NCI-H82 treated with DMSO at 0.1 percent for 48 hours (cell line): ENCODE results near the gene CXXC4.
A peak's percentile ranks its signal among the peaks of the same experiment; 100 is the strongest.

Experiments used
- DNase-seq: peaks from one replicate; lab custom pipeline; 2025; ENCODE audit not compliant: unreplicated experiment; lab: John Stamatoyannopoulos, UW

CXXC4 gene

GRCh38 chr4:104494822-104495559, at the start of gene CXXC4:
Gene CXXC4, minus strand, starts transcription at chr4:104494894. Its CDS starts 3,092 bp downstream, at chr4:104491802.
- peak; percentile 74 for DNase-seq

- DNase-seq = no peak
These were observed 38.5 kb upstream of the CXXC4 start for GRCh38 chr4:104533156-104533555.

GRCh38 chr4:104532677-104533076, 38.0 kb upstream of the CXXC4 start:
- no peak for DNase-seq

- DNase-seq = no peak
These were observed 36.7 kb upstream of the CXXC4 start for GRCh38 chr4:104531390-104531789.

- no peak for DNase-seq
These were observed 35.7 kb upstream of the CXXC4 start for GRCh38 chr4:104530426-104530825.

- DNase-seq = no peak
These were observed 29.9 kb upstream of the CXXC4 start for GRCh38 chr4:104524591-104524990.

- no peak for DNase-seq
These were observed 29.3 kb upstream of the CXXC4 start for GRCh38 chr4:104524026-104524425.

- no peak for DNase-seq
These were observed 24.9 kb upstream of the CXXC4 start for GRCh38 chr4:104519588-104519987.

GRCh38 chr4:104516884-104517283, 22.2 kb upstream of the CXXC4 start:
- DNase-seq = no peak

- DNase-seq = no peak
These were observed 13.5 kb upstream of the CXXC4 start for GRCh38 chr4:104508224-104508623.

GRCh38 chr4:104507112-104507511, 12.4 kb upstream of the CXXC4 start:
- no peak for DNase-seq

GRCh38 chr4:104504536-104504935, 9.8 kb upstream of the CXXC4 start:
- no peak for DNase-seq

- no peak for DNase-seq
These were observed 7.8 kb upstream of the CXXC4 start for GRCh38 chr4:104502471-104502870.

- DNase-seq = no peak
These were observed 6.6 kb upstream of the CXXC4 start for GRCh38 chr4:104501290-104501689.

GRCh38 chr4:104500442-104500841, 5.7 kb upstream of the CXXC4 start:
- DNase-seq = no peak

- DNase-seq = no peak
These were observed 509 bp downstream of the CXXC4 start for GRCh38 chr4:104494185-104494584.

GRCh38 chr4:104493081-104493831, 1.4 kb downstream of the CXXC4 start:
- peak; percentile 29 for DNase-seq

GRCh38 chr4:104492183-104492771, 2.4 kb downstream of the CXXC4 start:
- DNase-seq = peak; percentile 71

- DNase-seq = peak; percentile 33
These were observed 3.1 kb downstream of the CXXC4 start for GRCh38 chr4:104491481-104492182.

GRCh38 chr4:104490770-104491480, 3.8 kb downstream of the CXXC4 start:
- peak; percentile 68 for DNase-seq
